ENCODE results near the gene TIPARP.

The TIPARP gene

GRCh38 chr3:156633335-156633734 is 41.1 kb upstream of the TIPARP start:
- Histone ChIP-seq H3K27ac (ENCODE audit: extremely low read depth, low read depth, low read length) (no peak overlapping the region), H3K4me3 (ENCODE audit: low read depth, low read length) (no peak overlapping the region), H3K4me1 (ENCODE audit: control insufficient read depth, insufficient read depth, low read length) (peaks cover 8% of the 10 kb centered on the region; the same call in 1 of the 2 replicates), H3K9me3 (ENCODE audit: control insufficient read depth, insufficient read depth, low read depth, low read length) (no peaks in the 10 kb centered on the region), H3K36me3 (ENCODE audit: control insufficient read depth in 2 of 2, insufficient read depth in 1 of 2, low read length in 2 of 2) (no peaks in the 10 kb centered on the region)
- ChIA-PET POLR2A (no interaction called here), CTCF (no interaction called here)
- TF ChIP-seq ZNF16 (tag by site-specific recombination; IDR thresholded peaks at IDR 0.05; ENCODE audit: low read depth) (no peak), REST (tag by site-specific recombination; IDR thresholded peaks at IDR 0.05) (no peak), ZFHX2 (tag by site-specific recombination; conservative IDR thresholded peaks at IDR 0.05) (peak; percentile 59), ZNF449 (tag by site-specific recombination; IDR thresholded peaks at IDR 0.05) (no peak), EGR2 (tag by site-specific recombination; IDR thresholded peaks at IDR 0.05; ENCODE audit: low read depth) (peak; percentile 66)

DNA sequence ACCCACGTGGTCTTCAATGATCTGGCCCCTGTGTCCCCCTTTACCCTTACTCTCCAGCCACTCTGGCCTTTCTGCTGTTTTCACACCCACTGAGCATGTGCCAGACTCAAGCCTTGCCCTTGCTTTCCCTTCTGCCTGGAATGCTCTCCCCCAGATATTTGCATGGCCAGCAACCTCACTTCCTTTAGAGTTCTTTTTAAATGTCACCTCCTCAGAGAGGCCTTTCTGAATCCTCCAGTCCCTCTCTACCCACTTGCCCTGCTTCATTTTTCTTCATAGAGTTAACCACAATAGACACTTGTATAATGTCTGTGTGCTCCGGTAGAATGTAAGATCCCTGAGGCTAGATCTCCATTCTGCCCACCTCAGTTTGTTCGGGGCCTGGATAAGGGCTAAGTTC is 39.4 kb upstream of the TIPARP start:
- TF ChIP-seq ZBTB44 (tag by site-specific recombination; IDR thresholded peaks at IDR 0.05) (no peak), KLF7 (tag by site-specific recombination; IDR thresholded peaks at IDR 0.05; ENCODE audit: borderline replicate concordance) (no peak), SCRT2 (tag by site-specific recombination; IDR thresholded peaks at IDR 0.05) (no peak), ZNF112 (tag by site-specific recombination; IDR thresholded peaks at IDR 0.05) (no peak), ZNF132 (tag by site-specific recombination; IDR thresholded peaks at IDR 0.05; ENCODE audit: borderline replicate concordance) (no peak), ZNF354C (tag by site-specific recombination; IDR thresholded peaks at IDR 0.05; ENCODE audit: borderline replicate concordance, low read depth) (no peak), ZBTB20 (tag by site-specific recombination; IDR thresholded peaks at IDR 0.05) (no peak), ZNF660 (tag by site-specific recombination; IDR thresholded peaks at IDR 0.05) (no peak), ZNF514 (tag by site-specific recombination; IDR thresholded peaks at IDR 0.05) (no peak)
- H3K4me1 ChIP-seq (ENCODE audit: control insufficient read depth, insufficient read depth, low read length), result peaks cover 5% of the 10 kb centered on the region; the same call in 1 of the 2 replicates
- CTCF ChIA-PET, result no interaction called here
- no peak overlapping the region for H3K4me3 ChIP-seq (ENCODE audit: low read depth, low read length)
- POLR2A ChIA-PET, result no interaction called here
- H3K9me3 ChIP-seq (ENCODE audit: control insufficient read depth, insufficient read depth, low read depth, low read length), result no peaks in the 10 kb centered on the region
- no peaks in the 10 kb centered on the region for H3K36me3 ChIP-seq (ENCODE audit: control insufficient read depth in 2 of 2, insufficient read depth in 1 of 2, low read length in 2 of 2)
- H3K27ac ChIP-seq (ENCODE audit: extremely low read depth, low read depth, low read length), result no peak overlapping the region

DNA sequence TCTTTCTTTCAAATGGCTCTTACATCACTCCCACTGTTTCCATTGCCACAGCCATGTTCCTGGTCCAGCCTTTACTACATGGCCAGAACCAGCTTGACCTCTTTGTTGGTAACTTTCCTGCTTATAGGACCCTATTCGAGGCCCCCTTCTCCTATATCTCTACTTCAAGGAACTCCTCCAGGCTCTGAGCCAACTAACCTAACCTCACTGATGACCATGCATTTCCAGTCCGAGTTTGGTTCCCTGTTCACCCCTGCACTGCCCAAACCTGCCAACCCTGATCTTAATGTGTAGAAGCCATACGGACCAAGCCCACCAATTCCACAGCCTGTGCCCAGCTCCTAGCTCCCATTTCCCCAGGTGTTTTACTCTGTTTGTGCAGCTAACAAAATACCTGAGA is 38.4 kb upstream of the TIPARP start:
- Histone ChIP-seq H3K4me3 (ENCODE audit: low read depth, low read length) (no peak overlapping the region), H3K4me1 (ENCODE audit: control insufficient read depth, insufficient read depth, low read length) (no peaks in the 10 kb centered on the region), H3K27ac (ENCODE audit: extremely low read depth, low read depth, low read length) (no peak overlapping the region), H3K9me3 (ENCODE audit: control insufficient read depth, insufficient read depth, low read depth, low read length) (no peaks in the 10 kb centered on the region), H3K36me3 (ENCODE audit: control insufficient read depth in 2 of 2, insufficient read depth in 1 of 2, low read length in 2 of 2) (no peaks in the 10 kb centered on the region)
- ChIA-PET CTCF (no interaction called here), POLR2A (no interaction called here)
- TF ChIP-seq MZF1 (tag by site-specific recombination; IDR thresholded peaks at IDR 0.05; ENCODE audit: borderline replicate concordance) (no peak), ZNF211 (tag by site-specific recombination; IDR thresholded peaks at IDR 0.05; ENCODE audit: low read depth) (no peak), PRDM10 (tag by site-specific recombination; IDR thresholded peaks at IDR 0.05) (no peak), ZNF747 (tag by site-specific recombination; IDR thresholded peaks at IDR 0.05) (no peak), HOXD13 (CRISPR knock-in tag; IDR thresholded peaks at IDR 0.05; ENCODE audit: borderline replicate concordance) (no peak), ZNF514 (tag by site-specific recombination; IDR thresholded peaks at IDR 0.05) (no peak), ZNF792 (tag by site-specific recombination; IDR thresholded peaks at IDR 0.05) (no peak), SP2 (tag by site-specific recombination; IDR thresholded peaks at IDR 0.05) (no peak), ZFP37 (tag by site-specific recombination; IDR thresholded peaks at IDR 0.05) (no peak), ZNF2 (tag by site-specific recombination; IDR thresholded peaks at IDR 0.05) (no peak), ZEB2 (tag by site-specific recombination; IDR thresholded peaks at IDR 0.05) (no peak)

Data from HEK293 (cell line).